GM21381 (cell line): ENCODE measurements around the gene TCTN1.
"Not testable (repeated sequence)": the region's sequence is repeated elsewhere in the genome, so short reads cannot be mapped to it uniquely, and the experiment has no call there.

Experiments used
- ATAC-seq: cut with Tn5 transposase; IDR thresholded peaks from one replicate; pipeline ENCODE4 v1.9.1; 2021; ENCODE audit warnings: mild to moderate bottlenecking, moderate library complexity; ENCODE audit not compliant: unreplicated experiment

The TCTN1 gene

DNA sequence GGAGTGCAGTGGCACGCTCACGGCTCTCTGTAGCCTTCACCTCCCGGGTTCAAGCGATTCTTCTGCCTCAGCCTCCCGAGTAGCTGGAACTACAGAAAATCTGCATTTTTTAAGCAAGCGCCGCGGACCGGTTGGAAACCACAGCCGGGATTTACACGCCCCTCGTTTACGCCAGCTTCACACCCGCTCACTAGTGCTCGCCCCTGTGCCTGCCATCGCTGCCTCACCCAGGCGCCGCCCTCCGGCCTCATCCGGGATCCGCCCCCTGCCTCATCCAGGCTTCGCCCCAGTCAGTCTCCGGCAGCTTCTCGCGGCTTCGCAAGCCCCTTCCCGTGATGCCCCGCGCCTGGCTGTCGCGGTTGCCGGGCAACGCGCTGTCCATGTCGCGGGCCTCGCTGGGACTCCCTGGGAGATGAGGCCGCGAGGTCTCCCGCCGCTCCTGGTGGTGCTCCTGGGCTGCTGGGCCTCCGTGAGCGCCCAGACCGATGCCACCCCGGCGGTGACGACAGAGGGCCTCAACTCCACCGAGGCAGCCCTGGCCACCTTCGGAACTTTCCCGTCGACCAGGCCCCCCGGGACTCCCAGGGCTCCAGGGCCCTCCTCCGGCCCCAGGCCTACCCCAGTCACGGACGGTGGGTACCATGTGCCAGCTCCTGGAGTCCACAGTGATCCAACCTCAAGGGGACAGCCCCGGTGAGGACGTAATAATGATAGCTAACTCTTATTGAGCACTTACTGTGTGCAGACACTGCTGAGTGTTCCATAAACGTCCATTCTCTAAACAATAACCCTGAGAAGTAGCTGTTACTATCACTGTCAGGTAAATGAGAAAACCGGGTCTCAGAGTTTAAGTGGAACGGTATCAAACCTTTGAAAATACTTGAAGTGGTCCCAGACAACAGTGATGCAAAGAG, at the start of gene TCTN1:
Gene TCTN1, plus strand, starts transcription at position 359 of the 914 bp plus-strand sequence. Its CDS starts 54 bp downstream, at position 413.
- ATAC-seq = peak; percentile 90

DNA sequence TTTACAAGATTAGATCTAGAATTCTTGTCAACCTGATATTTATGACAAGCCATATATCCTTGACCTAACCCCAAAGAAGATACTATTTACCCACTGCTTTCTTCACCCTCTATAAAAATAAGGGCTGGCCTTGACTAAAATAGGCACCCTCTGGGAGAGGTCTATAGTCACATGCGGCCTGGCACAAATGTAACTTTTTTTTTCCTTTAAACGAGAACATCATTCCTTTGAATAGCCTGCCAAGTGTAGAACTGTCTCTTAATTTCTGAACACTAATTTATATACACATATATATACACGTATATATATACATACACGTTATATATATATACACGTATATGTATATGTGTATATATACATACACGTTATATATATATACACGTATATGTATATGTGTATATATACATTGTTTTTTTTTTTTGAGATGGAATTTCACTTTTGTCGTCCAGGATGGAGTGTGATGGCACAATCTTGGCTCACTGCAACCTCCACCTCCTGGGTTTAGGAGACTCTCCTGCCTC, 49.4 kb upstream of the TCTN1 start:
- ATAC-seq = no peak

DNA sequence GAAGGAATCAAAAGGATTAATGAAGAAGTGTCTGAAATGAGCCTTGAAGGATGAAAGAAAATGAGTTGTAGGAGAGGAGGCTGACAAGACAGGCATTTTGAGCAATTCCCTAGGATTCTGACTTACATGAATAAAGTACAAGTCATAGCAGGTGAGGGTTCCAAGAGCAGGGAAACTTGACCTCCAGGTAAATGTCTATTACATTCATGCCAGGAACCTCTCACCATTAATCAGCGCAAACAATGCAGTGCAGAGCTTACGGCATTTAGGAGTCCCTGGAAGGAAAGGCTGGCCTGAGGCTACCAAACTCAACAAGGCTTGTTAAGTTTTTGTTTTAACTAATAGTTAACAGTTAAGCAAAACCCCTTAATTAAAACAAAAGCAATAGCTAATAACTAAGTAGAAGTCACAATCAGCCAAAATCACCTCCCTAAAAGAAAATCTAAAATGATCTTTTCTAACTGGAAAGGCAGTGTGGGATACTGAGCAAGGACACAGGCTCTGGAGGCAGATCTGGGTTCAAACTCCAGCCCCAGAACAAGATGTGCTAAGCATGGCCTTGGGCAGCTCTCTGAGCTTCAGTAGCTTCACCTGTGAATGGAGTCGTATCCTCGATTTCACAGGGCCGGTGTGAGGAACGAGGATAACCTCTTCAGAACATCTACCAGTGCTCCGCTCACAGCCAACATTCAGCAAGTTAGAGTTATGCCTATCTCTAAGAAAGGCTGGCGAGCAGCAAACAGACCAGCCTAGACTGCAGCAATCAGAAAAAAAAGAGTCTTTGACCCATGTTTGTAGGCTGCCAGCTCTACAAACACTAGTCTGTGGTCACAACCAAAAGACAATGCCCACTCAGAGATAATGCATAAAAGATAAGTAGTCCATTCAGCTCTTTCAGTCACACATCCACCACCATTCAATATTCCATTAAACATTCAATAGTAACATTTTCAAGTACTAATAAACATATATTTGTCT, 47.7 kb upstream of the TCTN1 start:
- ATAC-seq = no peak

- ATAC-seq = no peak
Measured at GRCh38 chr12:110566993-110567392, 46.9 kb upstream of the TCTN1 start.

DNA sequence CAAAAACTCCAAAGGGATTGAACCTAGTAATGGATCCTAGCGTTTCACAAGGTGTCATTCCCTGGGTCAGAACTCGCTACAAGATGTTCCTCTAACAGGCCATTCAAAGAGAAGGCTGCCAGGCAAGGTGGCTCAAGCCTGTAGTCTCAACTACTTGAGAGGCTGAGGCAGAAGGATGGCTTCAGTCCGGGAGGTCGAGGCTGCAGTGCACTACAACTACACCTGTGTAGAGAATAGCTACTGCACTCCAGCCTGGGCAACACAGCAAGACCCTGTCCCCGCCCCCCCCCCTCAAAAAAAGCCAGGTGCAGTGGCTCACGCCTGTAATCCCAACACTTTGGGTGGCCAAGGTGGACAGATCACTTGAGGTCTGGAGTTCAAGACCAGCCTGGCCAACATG, 45.2 kb upstream of the TCTN1 start:
- ATAC-seq = no peak

DNA sequence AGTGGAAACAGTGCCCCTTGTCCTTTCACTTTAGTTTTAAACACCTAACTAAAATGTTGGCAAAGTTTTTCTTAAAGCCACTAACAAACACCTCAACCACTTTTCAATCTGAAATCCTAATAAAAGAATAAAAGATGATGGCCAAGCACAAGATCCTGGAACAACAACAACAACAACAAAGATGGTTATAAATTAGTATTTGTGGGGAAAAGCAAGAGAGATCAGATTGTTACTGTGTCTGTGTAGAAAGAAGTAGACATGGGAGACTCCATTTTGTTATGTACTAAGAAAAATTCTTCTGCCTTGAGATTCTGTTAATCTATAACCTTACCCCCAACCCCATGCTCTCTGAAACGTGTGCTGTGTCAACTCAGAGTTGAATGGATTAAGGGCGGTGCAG, 44.1 kb upstream of the TCTN1 start:
- not testable (repeated sequence) for ATAC-seq

GRCh38 chr12:110570798-110571197, 43.1 kb upstream of the TCTN1 start:
- ATAC-seq = not testable (repeated sequence)

DNA sequence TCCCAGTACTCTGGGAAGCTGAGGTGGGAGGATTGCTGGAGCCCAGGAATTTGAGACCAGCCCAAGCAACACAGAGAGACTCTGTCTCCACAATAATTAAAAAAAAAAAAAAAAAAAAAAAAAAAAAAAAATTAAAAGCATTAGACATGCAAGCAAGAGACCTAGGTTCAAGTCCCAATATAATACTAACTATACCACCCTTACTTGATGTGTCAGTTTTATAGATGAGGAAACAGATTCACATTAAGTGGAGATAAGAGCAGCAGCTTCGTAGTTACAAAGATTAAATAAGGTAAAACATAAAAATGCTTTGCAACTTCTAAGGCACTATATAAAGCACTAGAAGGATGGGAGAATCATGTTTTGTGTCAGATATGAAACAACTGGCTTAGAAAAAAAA, 39.9 kb upstream of the TCTN1 start:
- ATAC-seq = no peak

DNA sequence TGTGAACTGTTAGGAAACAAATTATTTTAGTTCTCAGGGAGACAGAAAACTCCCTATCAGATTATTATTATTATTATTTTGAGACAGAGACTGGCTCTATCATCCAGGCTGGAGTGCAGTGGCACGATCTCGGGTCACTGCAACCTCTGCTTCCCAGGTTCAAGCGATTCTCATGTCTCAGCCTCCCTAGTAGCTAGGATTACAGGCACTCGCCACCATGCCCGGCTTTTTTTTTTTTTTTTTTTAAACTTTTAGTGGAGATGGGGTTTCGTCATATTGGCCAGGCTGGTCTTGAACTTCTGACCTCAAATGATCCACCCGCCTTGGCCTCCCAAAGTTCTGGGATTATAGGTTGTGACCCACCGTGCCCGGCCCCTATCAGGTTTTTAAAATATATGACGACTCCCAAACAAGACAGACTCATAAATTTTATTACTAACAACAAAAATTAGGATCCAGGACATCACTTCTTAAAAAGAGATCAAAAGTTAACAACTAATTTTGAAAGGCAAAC, 39.2 kb upstream of the TCTN1 start:
- ATAC-seq = not testable (repeated sequence)

- no peak for ATAC-seq
Measured at GRCh38 chr12:110575326-110575725, 38.6 kb upstream of the TCTN1 start.

DNA sequence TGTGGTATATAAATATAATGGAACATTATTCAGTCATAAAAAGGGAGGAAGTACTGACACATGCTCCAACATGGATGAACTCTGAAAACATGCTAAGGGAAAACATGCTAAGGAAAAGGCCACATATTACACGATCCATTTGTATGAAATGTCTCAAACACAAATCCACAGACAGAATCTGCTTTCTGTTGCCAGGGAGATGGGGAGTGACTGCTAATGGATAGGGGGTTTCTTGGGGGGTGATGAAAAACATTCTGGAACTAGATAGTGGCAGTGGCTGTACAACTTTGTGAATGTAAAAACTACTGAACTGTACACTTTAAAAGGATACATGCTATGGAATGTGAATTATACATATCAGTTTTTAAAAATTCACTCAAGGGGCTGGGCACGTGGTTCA, 37.4 kb upstream of the TCTN1 start:
- ATAC-seq = no peak

DNA sequence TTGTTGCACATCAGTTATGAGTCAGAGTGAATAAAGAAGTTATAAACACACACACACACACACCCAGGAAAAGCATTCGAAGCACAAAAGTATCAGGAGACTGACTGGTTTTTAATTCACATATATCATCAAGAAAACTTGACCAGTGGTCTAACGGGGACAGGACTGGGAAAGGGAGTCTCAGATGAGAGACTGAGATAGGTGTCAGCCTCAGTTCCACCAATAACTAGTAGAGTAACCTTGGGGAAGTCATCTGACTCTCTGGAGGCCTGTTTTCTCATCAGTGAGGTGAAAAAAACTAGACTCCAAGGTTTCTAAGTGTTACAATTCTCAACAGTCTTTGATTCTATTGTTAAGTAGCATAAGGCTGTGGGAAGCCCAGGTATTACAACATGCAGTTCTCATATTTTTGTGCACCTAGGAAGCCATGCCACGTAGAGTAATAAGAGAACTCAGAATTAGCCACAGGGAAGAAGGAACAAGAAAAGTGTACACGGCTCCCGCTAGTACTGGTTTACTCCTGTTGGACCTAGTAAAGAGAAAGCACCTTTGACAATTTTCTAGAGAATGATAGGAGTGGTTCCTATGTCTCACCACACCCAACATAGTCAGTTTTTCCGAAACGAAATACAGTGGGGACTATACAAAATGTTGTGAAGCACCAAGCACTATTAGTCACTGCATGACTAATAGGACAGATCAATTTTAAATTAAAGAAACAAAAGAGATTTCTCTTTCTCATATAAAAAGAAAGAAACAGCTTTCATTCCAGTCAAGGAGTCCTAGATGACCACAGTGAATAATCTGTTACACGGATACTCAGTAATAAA, 35.9 kb upstream of the TCTN1 start:
- ATAC-seq = no peak

DNA sequence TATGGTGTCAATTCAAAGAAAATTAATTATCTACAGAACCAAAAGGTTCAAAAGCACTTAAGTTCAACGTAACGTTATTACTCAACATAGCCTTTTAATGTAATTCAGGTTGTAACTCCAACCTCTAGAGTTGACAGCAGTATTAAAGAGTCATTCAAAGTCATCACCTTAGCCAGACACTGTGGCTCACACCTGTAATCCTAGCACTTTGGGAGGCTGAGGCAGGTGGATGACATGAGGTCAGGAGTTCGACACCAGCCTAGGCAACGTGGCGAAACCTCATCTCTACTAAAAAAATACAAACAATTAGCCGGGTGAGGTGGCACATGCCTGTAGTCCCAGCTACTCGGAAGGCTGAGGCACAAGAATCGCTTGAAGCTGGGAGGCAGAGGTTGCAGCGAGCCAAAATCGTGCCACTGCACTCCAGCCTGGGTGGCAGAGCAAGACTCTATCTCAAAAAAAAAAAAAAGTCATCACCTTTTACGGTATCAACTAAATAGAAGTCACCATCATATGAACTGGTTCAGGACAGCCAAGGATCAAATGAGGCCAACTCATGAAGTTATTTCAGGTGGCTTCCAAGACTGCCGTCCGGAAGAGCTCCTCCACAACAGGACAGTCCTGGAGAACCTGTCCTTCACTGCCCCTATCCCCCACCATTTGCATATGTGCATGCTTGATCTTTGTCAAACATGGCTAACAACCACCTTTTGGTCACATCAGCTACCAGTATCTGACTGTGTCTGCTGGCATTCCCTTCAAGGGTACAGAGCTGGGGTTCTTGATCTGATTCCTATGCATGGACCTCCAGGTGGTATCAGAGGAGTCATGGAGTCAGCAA, 35.0 kb upstream of the TCTN1 start:
- ATAC-seq = no peak

DNA sequence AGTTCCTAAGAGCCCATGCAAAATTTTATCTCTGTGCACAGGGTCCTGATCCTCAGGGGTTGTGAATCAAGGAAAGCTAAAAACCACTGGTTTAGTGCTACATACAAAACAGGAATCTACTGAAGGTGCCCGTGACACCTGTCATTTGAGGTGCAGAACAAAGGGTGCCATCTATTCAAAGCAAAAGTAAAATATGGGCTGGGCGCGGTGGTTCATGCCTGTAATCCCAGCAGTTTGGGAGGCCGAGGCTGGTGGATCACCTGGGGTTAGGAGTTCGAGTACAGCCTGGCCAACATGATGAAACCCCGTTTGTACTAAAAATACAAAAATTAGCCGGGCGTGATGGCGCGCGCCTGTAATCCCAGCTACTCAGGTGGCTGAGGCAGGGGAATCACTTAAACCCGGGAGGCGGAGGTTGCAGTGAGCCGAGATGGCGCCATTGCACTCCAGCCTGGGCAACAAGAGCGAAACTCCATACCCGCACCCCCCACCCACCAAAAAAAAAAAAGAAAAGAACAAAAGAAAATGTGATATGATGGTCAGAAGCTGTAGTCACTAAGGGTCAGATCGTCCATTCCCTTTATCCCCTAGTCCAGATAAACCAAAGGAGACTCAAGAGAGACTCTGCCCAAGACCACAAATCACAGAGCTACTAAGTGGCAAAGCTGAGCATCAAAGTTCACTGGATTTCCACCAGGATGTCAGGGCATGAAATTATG, 34.2 kb upstream of the TCTN1 start:
- no peak for ATAC-seq

DNA sequence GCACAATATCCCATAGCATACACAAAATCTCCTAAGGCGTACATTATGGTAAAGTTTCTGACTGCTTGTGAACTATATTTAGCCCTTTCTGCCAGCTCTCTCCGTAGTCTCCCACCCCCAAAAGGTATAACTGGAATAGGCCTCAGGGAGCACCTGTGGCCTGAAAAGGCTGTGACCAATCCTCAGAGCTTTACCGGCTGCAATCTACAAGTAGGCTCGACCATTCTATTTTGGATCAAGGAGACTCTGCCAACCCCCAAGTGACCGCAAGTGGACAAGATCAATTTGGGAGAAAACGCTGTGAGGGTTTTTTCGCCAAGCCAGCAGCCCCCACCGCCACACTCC, 32.0 kb upstream of the TCTN1 start:
- ATAC-seq = no peak

DNA sequence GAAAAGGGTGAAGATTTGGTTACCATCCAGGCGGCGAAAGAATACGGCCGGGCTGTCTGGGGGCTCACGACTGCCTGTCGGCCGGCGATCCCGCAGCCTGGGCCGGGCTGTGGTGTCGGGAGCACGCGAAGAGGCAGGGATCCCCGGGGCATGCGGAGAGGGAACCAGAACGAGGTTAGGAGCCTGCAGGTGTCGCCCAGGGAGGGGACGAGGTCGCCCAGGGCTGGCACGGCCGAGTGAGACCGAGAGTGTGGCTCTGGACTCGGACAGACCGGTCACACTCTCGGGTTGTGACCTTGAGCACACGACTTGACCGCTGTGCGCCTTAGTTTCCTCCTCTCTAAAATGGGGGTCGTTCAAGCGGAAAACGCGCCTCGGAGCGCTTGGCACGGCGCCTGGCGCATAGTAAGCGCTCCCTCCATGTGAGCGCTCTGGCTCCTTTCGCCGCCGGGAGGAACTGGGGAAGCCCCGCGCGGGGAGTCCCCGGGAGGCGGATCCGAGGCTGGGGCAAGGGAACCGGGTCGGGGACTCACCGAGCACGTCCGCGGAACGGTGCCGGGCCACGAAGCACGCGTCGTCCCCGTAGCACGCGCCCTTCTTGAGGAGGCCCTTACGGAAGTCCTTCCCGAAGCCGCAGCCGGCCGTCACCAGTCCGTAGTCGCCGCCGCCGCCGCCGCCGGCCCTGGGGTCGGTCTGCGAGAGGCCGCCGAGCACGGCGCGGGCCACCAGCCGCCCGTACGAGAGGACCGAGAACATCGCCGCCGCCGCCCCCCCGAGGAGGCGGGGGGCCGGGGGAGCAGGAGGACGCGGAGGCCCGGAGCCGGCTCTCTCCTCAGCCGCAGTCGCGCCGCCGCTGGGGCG, 31.4 kb upstream of the TCTN1 start:
- ATAC-seq = peak; percentile 43

DNA sequence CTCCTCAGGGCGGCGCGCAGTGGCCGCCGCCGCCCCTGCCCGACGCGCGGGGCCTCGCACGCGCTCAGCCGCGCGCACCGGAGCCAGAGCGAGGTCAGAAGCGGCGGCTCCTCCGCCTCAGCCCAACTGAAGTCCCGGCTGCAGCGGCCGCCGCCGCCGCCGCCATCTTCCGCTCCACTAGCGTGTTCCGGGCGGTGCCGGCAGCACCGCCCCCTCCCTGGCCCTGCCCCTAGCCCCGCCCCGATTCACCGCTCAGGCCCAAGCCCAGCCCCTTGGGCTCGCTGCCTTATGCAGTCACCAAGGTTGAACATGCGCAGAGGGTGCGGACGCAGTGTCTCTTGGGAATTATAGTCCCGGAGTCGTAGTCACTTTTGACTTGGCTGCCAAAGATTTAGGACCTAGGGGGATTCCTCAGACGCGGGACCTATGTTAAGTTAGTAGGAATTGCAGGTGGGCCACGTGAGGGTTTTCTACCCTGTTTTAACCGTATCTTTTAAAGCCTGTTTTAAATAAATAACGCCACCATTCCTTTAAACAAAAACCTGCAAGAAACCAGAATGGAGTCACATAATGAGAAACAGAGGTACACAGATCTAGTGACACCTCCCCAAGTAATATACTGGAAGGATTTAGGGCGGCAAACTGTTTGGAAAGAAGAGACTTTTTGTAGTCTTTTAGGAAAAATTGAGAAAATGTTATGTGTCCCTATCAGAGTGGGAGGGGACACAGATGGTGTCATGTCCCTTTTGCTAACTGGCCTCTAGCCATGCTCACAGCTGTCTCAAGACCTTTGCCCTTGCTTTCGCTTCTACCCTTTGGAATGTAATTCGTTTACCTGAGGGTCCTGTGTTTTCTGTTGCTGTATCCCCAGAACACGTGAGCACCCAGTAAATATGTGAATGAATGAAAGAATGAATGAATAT, 30.5 kb upstream of the TCTN1 start, which contains the start of gene PPTC7:
Gene PPTC7, minus strand, starts transcription at position 182 of the 923 bp plus-strand sequence. CDS start 287 bp downstream, outside the sequence.
- ATAC-seq = peak; percentile 86
